Myocyte (in vitro differentiated cells): ENCODE measurements around the gene PPM1H. TPM values are rescaled to one million over a fixed set of nuclear protein-coding genes. Genes with fewer than 3 reads are reported as not detected.
"Not testable (repeated sequence)": the region's sequence is repeated elsewhere in the genome, so short reads cannot be mapped to it uniquely, and the experiment has no call there.

Experiments
- DNase-seq: peaks from one replicate; pipeline ENCODE4 v3.0.0-alpha.2; 2012; ENCODE audit warnings: low read depth
- polyA plus RNA-seq: library from polyadenylated mRNA; unstranded; fragments of >200 nt; gene quantifications from one replicate; pipeline ENCODE4 v1.2.1, GENCODE V29; 2012; ENCODE audit warnings: missing spikeins
- total RNA-seq: library from RNA; depleted of rRNA; stranded (reverse); fragments of >200 nt; gene quantifications from 2 replicates; pipeline ENCODE4 v1.2.3, GENCODE V29; 2014

Gene PPM1H
- 19.3 and 24.6 TPM in 2 replicates for total RNA-seq
- 6.0 TPM for polyA plus RNA-seq

DNA sequence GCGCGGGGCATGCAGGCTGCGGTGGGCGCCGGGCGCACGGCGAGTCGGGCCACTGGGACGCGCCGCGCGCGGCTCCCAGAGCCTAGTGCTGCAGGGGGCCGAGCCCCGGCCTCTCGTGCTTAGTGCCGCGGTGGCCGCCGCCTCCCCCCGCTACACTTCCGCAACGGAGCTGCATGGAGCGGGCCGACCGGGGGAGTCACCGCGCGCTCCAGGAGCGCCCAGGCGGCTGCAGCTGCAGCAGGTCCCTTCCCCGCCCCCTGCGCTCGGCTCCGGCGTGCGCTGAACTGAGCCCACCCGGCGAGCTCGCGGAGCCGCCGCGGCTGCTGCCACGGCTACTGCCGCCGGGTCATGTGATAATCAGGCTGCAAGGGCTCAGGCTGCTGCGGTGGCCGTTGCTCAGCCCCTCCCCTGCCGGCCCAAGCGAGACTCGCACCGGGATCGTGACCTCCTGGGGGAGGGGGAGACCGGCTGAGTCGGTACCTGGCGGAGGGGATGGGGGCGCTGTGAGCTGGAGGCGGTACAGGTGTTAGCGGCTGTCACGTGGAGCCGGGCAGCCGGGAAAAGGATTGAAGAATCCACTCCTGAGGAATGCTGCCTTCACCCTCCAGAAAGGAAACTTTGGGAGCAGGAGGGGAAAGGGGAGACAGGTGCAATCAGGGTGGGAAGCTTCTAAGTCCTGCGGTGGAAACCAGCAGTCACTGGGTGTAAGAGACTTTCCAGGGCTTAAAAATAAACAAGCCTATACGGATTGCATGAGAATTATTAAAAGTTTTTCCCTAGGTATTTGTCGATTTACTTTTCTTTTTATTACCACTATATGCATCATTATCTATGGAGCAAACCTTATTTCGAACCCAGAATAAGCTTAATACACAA is at the start of gene PPM1H:
TSS of gene PPM1H (minus strand) at position 352 of the 876 bp plus-strand sequence. CDS start 414 bp downstream, outside the sequence.
- peak; percentile 81 for DNase-seq

- peak; percentile 23 for DNase-seq
These were observed 48.6 kb upstream of the PPM1H start for GRCh38 chr12:62983594-62983993.

DNA sequence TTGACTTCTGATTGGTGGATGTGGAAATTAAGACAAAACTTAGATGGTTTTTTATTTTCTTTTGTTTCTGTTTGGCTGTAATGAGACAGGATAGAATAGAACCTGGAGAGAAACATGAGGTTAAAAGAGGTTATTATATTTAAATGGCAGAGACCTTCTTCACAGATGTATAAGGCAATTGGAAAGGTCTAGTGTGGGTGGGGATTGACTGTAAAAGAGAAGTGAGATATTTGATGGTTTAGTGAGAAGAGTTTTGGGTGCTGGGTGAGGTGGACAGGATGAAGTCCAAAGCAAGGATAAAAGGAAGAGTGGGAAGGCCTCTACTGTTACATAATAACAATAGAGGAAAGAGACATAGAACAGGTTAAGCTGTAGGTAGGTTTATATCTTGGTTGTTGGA is 43.8 kb upstream of the PPM1H start:
- no peak for DNase-seq

DNA sequence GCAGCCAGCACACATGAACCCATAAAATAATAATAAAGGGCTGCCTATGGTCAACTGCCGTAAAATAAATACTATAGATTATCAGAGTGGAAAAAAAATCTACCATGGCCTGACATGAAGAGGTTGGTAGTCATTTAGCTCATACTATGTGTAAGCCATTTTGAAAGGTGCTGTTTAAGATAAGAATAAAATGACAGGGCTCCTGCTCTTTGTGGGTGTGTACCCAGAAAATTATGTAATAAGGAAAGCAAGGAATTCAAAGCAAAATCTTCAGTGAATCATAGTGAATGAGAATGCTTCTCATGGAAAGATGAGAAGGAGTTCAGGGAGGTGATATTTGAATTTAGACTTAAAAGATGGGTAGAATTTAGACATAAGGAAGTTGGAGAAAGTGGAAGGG is 42.9 kb upstream of the PPM1H start:
- DNase-seq: no peak

DNA sequence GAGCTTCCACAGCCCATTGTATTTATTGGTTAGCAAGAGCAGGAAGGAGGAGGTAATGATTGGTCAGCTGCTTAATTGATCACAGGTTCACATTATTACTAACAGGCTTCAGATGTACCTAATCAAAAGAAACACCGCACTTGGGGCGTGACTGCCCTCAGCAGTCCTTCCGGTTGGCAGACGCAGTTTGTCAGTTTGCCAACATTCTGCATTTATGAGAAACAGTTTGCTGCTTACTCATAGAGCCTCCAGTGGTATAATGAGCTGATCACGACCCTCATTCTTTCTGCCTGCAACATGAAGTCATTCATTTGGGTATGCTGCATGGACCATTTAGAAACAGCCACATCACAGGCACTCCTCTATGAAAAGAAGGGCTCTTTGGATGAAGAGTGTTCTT is 42.5 kb upstream of the PPM1H start:
- no peak for DNase-seq

GRCh38 chr12:62976110-62976662 is 41.2 kb upstream of the PPM1H start:
- no peak for DNase-seq

DNA sequence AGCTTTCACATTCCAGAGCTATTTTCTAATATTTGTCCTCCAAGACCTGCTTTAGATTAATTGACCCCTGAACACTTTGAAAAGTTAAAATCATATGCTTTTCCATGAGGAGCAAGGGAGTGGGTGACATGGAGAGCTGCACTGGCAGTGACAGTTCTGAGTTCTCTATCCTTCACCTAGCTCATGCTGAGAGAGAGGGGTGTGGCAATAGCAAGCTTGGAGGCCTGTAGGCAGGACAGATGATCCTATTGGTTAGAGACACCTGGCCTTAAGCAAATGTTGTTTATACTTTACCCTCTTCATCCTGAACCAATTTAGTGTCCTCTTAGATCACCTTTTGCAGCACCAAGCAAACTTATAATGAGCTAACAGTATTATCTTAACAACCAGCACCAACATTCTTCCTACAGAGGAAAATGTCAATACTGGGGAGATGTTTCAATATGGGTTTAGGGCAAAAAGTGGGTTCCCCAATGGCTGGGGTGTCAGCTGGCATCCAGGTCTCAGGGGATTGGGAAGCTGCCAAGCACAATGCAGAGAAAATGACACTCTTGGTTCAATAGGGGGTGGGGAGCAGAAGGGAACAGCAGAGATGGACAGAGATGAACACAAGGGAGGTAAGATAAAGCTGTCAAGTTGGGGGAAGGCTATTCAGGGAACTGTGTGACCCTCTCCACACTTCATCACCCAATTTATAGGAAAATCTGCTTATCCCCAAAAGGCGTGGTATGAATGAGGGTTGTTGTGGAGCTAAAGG is 37.0 kb upstream of the PPM1H start:
- DNase-seq: no peak

GRCh38 chr12:62969695-62970094 is 34.7 kb upstream of the PPM1H start:
- DNase-seq: no peak

DNA sequence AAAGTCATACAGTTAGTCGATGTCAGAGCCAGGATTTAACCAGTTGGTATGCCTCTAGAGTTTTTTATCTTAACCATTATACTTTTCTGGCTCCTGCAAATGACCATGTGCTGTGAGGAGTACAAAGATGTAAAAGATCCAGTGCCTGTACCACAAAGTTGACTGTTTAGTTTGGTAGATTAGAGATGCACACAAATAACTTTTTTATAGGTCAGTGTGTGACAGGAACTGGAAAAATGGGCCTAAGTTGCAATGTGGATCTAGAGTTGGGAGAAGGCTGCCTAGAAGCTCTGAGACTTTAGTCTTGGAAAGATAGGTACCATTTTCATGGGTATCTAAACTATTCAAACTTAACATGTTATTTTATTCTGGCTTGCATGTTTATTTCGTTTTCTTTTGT is 32.8 kb upstream of the PPM1H start:
- DNase-seq: no peak

DNA sequence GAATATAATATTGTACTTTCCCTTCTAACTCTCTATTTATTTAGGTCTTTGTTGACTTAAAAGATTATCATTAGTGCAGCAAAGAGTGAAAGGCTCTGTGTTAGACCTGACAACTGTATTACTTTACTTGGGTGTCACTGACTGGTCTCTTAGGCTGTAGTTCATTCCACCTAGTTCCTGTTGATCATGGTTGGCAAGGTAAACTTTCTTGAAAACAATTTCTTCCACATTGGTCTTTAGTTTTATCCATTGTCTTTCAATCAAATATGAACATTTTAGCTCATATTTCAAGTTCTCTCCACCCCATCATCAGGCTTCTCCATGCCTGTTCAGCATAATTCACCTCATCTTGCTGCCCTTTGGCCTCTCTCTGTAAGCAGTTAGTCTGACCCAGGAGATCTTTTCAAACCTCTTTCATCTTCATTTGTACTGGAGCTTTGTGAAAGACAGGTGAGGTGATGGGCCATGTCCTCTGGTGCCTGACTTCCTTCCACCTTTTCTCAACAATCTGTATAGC is 32.1 kb upstream of the PPM1H start:
- DNase-seq: no peak

DNA sequence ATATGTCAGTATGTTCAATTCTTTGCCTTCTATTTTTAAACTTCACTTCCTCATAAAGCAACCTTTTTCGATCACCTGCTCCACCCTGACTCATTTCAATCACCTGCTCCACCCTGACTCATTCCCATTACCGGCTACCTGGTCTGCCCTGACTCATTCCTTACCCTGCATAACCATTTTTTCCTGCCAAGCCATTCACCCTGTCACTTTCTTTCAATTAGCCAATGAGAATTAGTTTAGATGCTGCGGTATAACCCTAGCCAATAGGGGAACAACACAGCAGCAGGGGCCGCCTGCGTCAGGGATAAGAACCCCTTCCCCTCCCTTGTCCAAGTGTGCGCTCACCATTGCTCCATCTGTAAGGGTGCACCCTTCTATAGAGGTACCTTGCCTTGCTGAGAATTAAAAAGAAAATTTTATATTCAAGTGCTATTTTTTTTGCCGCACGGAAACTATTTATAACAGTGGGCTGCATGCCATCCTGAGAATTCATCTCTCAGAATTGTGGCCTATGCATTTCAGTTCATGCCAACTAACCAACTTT is 31.6 kb upstream of the PPM1H start:
- DNase-seq: not testable (repeated sequence)

DNA sequence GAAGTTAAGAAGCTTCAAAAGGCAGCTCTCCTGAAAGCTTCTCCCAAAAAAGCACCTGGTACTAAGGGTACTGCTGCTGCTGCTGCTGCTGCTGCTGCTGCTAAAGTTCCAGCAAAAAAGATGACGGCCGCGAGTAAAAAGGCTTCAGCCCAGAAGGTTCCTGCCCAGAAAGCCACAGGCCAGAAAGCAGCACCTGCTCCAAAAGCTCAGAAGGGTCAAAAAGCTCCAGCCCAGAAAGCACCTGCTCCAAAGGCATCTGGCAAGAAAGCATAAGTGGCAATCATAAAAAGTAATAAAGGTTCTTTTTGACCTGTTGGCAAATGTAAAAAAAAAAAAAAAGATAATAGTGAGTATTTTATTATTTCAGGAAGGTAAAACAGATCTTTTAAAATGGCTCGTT is 30.8 kb upstream of the PPM1H start:
- DNase-seq: peak; percentile 69

DNA sequence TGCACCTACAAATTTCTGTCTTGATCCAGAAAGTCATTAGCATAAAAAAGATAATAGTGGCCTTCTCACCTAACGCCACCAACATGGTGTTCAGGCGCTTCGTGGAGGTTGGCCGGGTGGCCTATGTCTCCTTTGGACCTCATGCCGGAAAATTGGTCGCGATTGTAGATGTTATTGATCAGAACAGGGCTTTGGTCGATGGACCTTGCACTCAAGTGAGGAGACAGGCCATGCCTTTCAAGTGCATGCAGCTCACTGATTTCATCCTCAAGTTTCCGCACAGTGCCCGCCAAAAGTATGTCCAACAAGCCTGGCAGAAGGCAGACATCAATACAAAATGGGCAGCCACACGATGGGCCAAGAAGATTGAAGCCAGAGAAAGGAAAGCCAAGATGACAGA is 30.3 kb upstream of the PPM1H start:
- not testable (repeated sequence) for DNase-seq

- no peak for DNase-seq
These were observed 28.6 kb upstream of the PPM1H start for GRCh38 chr12:62963486-62964041.

GRCh38 chr12:62960324-62960723 is 25.4 kb upstream of the PPM1H start:
- DNase-seq: no peak

DNA sequence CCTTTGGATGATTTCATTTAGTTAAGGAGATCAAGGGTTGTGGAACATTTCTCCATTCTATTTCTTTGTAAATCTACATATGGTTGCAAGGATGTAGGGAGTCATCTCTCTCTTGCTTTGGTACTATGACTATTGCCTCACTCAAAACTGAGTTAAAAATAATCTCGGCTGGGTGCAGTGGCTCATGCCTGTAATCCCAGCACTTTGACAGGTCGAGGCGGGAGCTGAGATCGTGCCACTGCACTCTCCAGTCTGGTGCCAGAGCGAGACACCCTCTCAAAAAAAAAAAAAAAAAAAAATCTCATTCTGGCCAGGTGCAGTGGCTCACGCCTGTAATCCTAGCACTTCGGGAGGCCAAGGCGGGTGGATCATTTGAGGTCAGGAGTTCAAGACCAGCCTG is 24.8 kb upstream of the PPM1H start:
- no peak for DNase-seq

GRCh38 chr12:62957233-62957953 is 22.4 kb upstream of the PPM1H start:
- peak; percentile 76 for DNase-seq

- DNase-seq: no peak
These were observed 20.7 kb upstream of the PPM1H start for GRCh38 chr12:62955678-62956077.

- DNase-seq: no peak
These were observed 15.4 kb upstream of the PPM1H start for GRCh38 chr12:62950317-62950716.

DNA sequence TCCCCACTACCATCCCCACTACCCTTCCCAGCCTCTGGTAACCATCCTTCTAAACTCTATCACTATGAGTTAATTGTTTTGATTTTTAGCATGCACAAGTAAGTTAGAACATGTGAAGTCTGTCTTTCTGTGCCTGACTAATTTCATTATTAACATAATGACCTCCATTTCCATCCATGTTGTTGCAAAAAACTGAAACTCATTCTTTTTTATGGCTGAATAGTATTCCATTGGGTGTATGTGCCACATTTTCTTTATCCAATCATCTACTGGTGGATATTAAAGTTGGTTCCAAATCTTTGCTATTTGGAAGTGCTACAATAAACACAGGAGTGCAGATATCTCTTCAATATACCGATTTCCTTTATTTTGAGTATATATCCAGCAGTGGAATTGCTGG is 13.2 kb upstream of the PPM1H start:
- DNase-seq: no peak

DNA sequence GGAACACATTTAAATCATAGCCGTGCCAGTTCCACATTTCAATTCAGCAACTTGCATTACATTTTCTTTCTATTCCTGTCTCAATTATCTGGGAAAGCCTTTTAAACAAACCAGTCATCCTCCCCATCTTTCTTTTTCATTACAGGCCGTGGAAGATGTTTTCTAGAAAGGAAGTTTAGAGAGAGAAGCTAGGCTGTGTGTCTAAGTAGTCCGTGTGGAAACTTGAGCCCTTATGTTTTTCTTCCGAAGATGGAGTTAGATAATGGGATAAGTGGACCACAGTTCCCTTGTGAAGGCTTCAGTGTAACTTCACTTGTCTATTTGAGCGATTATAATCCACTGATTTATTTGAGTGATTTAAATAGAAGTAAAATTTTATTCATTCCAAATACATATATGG is 12.4 kb upstream of the PPM1H start:
- no peak for DNase-seq
